Measurements from ENCODE around the gene RSPRY1.

Gene RSPRY1

DNA sequence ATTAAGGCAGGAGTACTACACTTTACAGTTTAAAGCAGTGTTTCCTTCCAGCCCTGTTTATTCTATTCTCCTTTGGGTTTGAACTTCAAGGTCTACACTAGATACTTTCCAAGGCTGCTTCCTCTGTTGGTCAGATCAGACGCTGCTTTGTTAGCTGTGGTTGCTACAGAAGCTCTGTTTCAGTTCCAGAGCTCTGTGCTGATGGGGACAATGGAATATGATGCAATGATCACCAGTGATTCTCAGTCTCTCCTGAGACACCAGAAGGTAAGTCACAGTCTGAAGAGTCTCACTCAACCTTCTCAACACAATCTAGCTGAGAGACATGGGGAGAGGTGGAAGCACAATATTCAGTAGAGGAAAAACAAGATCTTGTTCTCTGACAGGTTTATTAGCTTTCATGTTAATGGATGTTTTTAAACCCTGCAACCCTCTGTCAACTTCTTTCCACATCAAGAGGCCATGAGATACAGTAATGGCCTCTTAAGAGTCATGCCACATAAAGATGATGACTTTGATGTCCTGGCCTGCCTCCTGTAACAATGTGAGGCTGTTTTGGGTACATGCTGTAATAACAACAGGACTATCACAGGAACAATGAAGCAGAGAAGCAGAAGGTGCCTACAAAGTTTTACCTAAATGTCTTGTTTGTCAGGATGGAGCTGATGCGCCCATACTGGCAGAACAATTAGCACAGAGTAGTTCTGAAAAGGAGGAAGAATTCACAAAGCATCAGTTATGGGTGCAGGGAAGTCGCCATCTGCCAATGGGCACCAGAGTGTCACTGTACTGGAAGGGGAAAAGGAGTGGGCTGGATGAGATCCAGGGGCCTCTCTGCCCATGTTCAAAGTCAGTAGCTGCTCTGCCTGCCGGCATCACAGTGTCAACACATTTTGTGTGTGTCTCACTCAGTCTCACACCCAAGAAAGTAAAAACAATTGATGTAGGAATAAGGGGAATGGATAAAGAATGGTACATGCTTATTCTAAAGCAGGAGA lies 33.7 kb upstream of the RSPRY1 start:
- no peak for DNase-seq

DNA sequence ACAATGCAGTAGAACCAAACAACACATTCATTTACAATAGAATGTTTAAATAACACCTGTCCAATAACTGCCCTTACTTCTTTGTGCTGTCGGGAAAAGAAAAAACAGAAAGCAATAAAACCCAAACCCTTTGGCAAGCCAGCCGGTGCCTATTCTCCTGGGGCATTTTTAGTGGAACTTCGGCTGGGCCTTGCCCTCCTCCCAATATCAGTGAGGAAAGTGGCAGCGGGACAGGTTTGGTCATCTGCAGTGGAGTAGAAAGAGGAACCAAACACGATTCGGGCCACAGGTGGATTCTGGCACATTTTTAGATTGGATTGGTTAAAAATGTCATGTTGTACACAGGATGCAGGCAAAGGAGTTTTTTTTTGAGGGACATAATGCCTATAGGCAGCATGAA lies 32.3 kb upstream of the RSPRY1 start:
- no peak for DNase-seq

DNA sequence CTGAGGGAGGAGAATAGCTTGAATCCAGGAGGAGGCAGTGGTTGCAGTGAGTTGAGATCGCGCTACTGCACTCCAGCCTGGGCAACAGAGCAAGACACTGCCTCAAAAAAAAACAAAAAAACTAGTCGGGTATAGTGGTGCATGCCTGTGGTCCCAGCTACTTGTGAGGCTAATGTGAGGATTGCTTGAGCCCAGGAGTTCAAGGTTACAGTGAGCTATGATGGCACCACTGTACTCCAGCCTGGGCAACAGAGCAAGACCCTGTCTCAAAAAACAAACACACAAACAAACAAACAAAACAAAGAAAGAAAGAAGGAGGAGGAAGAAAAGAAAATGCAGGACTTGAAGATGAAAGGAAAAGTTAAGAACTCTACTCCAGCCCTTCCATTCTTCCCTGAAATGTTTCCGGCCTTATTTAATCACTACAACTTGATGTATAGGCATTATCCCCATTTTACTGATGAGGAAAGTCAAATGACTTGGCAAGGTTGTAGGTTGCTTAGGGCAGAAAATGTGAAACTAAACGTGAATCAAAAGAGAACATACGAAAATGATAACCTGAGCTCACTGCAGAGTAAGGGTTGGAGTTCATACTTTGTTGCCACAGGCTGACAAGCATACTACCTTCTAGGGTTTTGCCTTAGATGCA lies 30.3 kb upstream of the RSPRY1 start:
- DNase-seq = no peak

DNA sequence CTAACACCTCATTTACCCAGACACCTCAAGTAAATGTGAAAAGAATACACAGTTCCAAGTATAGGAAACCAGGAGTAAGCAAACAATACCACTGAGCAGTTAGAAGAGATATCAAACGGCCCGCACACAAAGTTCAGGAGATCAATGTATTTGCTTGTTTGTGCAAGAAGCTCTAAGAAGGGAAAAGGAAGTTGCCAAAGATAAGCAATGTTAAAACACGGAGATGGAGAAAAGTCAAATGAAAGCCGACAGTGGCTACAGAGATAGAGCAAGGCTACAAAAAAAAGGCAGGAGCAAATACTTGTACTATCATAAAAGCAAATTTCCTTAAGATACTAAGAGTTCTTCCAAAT lies 29.8 kb upstream of the RSPRY1 start:
- no peak for DNase-seq

DNA sequence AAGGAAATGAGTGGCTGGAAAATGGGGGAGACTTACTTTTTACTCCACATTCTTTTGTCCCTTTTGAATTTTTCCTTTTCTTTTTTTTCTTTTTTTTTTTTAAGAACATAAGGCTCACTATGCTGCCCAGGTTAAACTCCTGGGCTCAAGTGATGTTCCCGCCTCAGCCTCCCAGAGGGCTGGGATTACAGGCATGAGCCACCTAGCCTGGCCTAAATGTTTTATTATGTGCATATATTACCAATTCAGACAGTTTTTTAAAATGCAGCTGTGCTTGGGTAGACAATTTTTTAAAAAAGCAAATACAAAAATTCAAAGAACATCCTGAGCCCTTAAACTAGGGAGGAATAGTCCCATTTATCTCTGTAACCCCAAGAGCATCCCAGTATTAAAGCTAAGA lies 28.6 kb upstream of the RSPRY1 start:
- no peak for DNase-seq

DNA sequence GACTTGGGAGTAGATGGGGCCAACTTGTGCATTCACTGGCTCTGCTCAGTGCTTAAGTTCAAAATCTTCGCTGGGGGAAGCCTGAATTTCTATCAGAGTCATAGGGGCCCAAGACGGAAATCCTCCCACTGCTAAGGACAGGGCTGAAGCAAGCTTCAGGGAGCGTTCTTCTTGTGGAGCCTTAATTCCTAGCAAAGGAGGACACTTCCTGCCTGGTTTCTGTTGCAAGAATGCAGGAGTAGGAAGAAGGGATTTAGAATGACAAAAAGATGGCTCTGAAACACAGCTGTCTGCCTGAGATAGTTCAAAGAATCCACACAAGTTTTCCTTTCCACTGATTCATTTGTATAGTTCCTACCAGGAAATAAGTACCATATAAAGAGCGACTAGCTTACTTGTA lies 26.7 kb upstream of the RSPRY1 start:
- no peak for DNase-seq

DNA sequence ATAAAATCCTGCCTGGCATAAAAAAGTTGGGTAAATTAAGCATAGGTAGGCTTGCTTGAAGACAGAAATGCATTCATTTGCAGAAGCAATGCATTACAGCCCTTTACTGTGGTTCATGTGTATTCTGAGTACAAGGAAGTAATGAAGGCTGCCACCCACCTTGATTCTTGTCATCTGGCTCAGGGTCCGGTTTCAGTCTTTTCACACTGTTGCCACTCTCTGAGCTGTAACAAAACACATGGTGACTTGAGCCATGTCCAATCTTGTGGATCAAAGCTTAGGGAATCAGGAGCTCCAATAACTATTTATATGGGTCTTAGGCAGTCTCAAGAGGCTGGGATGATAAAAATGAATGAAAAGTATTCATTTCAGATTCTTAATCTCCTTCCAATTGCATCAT lies 22.3 kb upstream of the RSPRY1 start:
- DNase-seq = no peak

DNA sequence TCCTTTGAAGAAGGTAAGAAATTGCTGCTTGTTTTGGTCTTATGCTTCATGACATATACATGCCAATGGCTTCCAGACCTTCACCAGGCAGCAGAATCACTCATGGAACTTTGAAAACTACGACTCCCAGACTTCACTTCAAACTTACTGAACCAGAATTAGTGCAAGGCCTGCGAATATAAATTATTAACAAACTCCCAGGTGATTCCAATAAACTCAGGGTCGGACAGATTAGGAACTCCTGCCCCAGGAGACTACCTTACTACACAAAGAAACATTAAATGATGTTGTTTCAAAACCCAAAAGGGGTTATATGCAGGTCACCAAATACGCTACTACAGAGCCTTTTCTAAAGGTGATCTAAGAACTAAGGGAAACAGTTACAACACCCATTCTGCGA lies 20.6 kb upstream of the RSPRY1 start:
- no peak for DNase-seq

DNA sequence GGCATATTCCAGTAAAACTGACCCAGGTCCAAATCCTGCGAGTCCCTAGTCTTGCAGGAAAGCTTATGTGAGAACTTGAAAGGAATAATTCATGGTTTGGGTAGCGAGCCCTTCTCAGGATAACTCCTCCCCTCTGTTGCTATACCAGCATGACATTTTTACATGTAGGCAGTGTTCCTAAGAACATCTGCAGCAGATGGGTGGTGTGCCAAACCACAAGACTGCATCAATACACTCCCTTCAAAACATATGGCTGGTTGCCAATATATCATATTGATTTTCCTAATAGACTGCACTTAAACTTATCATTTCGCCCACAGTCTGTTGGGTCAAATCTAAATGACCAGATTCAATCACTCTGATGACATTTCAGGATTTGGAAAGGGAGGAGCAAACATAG lies 20.2 kb upstream of the RSPRY1 start:
- no peak for DNase-seq

DNA sequence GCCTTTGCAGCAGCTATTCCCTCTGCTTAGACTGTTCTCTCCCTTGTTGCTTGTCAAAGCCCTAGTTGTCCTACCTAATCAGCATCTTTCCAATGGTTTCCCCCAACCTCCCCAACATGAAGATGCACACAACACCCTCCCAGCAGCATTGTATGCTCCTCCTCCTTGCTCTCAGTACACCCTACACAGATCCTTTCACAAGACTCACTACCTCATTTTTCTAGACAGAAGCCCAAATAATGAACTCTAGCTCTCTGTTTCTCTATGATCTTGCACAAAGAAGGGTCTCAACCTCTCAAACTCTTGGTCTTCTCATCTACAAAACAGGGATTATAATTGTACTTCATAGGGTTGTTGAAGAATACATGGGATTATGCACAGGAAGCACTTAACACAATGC lies 19.7 kb upstream of the RSPRY1 start:
- DNase-seq = no peak

DNA sequence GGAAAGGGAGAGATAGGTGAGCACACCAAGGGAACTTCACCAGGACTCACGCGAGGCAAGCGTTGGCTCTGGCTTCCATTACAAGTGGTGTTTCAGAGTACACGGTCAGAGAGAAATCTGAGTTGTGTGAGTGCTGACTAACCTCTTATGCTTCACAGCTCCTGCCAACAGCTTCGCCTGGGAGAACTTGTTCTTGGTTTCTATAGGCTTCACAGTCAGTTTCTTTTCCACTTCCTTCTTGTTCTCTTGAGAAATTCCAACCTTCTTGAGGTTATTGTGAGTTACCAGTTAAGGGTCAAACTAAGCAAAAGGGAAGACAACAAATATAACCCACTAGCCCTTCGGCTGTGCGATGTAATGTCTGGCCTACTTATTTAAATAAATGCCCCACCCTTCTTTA lies 19.2 kb upstream of the RSPRY1 start:
- DNase-seq = no peak

DNA sequence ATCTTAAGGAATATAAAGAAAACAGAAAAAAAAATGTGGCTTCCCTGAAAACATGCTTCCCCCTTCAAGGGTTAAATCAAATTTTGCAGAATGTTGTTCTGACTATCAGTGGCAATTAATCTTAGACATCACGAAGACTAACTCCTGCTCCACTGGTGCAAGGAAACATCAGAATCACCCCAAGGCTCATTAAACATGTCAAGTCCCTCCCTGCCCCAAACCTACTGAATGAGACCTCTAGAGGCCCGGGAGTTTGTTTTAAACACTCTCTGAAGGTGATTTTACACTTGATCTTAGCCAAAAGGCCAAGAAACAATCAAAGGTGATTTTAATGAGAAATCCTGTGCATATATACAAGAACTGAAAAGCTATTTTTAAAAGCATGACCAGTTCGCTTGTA lies 18.6 kb upstream of the RSPRY1 start:
- no peak for DNase-seq

DNA sequence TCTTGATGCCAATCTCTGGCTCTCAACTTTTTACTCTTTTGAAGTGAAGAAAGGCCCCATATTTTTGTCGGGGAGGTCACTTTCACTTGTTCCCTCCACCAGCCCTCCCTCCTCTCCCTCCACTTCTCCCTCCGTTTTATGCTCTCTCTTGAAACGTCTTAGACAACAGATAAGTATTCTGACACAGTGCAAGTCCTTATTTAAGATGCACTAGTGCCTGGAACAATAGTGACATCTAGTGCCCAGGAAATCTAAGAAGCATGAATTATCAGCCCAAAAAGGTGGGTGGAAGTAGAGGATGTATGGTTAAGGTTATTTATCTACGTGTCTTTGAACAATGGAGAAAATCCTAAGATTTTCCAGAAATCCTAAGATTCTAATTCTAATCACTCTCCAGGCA lies 18.2 kb upstream of the RSPRY1 start:
- DNase-seq = no peak

DNA sequence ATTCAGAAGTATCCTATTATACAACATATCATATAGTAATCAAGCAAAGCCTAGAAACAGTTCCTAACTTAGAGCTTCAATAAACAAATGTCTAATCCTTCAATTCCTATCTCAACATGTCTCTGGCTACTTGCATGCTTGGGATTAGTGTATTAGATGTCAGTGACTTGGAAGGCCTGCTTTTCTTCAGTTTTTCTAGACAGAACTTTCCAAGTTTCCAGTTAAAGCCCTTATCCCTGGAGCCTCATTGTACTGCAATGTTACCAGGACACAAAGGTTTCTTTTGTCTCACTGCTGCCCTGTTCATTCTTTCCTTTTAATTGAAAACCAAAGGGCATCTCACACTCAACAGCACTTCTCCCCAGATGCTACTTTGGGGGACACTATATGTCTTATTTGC lies 16.8 kb upstream of the RSPRY1 start:
- DNase-seq = no peak

DNA sequence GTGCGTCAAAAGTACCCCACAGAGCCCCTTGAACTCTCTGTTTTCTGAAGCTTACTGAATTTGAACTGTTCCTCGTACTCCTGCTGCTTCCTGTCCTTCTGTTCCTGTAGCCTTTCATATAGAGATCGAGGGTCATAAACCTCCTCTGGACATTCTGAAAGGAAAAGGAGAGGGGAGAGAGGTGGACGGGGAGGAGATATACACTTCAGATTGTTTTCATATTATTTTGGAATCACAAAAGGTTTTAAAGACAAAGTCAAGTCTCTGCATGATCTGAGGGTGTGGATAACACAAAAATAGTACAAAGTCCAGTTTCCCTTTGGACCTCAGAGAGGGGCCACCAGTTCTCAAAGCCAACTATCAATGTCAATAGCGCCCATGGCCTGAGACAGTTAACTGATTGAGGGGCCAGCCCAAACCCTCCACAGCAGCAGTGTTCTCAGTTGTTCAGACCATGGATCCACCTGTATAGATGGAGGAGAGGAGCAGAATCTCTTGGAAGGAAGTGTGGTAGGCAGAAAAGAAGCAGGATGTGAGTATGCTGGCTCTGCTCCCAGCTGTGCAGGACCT lies 13.3 kb upstream of the RSPRY1 start:
- no peak for DNase-seq

DNA sequence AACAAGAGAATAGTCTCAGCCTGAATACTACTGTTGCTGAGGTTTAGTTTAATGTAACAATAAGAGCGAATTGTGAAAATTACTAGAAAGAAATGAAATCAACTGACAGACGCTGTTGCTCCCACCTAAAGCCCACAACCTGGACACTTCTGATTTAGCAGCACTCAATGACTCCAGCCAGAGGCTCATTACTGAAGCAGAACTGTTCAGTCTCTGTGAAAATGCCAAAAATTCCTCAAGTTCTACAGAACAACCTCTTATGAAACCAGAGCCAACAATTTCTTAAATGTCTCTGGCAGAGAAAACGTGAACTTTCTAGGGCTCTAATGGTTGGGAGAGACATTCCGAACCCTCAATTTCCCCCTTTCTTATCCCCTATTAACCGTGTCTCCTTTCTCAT lies 10.2 kb upstream of the RSPRY1 start:
- DNase-seq = no peak

DNA sequence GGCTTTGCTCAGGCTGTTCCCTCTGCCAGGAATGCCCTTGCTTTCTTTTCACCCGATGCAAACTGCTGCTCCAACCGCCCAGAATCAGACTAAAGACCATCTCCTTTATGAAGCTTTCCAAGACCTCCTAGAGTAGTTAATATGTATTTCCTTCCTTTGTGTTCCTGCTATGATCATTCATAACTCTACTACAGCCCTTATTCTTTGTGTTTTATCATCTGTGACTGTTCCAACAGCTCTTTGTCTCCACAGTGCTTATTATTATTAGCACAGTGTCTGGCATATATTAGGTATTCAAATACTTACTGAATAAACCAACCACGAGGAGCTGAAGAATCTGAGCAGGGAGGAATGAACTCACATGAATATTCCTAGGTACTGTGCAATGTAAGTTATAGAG lies 7.9 kb upstream of the RSPRY1 start:
- no peak for DNase-seq

DNA sequence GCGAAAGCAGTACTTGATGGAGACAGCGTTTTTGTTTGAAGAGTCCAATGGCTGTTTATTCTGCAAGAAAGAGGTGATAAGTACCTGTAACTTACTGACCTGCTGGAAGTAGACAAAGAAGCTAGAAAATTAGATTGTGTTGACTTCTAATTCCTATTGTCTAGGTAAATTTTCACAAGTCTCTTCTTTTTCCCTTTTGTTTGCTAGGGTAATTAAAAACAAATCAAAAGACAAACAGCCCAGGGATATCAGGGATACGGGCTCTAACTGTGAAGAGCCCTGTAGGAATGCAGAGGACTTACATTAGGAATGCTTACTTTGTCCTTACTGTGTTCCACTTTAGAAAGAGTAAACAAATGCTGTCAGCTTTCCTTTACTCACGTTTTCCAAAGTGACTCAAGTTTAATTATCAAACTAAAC lies 7.3 kb upstream of the RSPRY1 start:
- DNase-seq = no peak

DNA sequence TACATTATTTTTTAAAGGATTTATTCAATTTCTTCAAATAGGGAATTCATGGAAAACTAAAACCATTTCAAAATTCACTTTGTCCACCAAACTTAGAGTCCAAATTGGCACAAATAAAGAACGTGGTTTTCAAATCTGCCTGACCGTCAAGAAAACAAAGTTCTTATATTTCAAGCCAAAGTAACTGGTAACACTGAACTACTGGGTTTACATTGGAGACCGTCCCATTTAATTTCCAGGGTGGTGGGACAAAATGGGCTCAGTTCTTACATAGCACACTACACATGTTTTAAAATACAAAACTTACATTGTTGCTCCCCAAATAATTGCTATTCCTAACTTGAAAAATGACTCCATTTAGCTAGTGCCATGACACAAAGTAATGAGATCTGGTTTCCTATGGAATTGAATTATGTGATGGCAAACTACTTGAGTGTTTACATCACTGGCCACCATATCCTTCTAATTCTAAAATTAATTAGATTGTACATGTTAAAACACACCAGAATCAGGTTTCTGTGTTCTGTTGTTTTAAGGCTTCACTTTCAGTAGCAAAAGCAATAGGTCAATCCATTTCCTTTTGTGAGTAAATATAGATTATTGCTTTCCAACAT lies 6.8 kb upstream of the RSPRY1 start:
- DNase-seq = no peak

DNA sequence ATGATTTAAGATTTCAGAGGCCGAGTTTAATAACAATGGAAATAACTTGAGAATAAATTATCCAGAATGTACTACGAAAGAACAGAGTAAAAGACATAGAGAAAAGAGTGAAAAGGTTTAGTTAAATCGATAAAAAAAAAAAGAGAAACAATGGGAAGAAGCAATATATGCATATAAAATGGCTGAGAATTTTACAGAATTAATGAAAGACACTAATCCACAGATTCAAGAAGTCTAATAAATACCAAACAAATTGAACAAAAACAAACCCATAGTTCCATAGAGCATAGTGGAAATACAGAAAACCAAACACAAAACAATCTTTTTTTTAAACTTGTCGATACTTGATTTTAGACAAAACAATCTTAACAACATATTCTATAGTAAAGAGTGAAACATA lies 2.0 kb upstream of the RSPRY1 start:
- DNase-seq = no peak

DNA sequence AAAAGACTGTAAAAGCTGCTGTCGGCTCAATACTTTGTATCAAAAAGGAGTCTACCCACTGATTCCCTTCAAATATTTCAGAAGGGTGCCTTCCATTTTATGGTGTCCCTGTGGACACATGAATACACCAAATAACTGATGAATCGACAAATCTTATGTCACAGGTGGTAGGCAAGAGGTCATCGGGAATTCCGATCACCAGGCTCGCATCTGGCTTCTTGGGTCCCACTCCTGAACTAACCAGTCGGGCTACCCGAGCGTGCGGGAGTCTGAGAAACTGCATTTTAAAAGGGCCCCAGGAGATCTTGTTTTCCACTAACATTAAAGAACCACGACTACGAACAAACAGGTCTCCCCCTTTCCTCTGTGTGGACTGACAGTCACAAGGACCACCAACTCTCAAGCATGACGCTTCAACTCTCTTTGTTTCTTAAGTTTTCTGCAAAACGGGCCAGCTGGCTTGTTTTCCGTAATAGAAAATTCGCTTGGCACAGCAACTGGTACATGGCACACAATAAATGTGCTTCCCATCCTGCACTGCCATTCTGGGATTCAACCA lies 1.2 kb upstream of the RSPRY1 start:
- no peak for DNase-seq

DNA sequence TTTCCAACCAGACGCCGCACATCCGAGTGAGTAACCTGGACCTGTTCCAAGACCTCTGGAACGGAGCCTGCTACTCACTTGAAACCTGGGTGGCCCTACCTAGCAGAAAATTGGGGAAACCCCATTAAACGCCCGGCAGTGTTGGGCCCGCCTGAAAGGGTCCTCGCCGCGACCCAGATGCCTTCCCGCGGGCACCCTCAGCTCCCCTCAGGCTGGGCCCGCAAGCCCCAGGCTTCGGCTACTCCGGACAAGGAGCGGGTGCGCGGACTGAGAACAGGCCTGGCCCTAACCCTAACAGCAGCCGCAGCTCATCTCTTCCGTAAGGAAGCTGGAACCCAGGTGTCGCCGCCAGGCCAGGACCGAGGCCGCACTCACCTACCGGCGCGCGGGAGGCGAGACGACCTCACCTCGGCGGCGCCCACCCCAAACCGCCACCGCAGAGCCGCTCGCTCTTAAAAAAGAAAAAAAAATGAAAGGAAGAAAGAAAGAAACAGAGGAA lies 634 bp upstream of the RSPRY1 start:
- DNase-seq = peak; percentile 17
